Measurements from ENCODE around the gene STAU1. TPM values are rescaled to one million over a fixed set of nuclear protein-coding genes. Genes with fewer than 3 reads are reported as not detected.

STAU1 gene
- polyA plus RNA-seq, 1 of the 3 experiments (the other 2 are of a cell fraction) = 48.2 TPM

DNA sequence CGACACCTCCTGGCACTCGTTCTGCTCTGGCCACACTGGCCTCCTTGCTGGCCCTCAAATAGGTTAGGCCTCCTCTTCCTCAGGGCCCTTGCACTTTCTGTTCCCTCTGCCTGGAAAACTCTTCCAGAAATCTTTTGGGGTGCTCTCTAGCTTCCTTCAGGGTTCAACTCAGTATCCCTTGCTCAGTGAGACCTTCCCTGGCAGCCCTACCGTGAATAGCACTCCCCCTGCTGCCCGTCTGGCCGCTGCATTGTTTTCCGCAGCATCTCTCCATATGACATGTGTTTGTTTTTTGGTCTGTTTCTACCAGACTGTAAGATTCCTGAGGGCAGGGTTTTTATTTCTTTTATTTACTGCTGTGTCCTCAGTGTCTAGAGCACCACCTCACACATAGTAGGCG, 37.8 kb upstream of the STAU1 start:
- no peak overlapping the region for H3K4me3 ChIP-seq (ENCODE audit: low read depth in 2 of 2, low read length in 1 of 2)
- no peak for DNase-seq
- 97% methylated on average over 7 of the region's 7 CpGs for WGBS (ENCODE audit: low lambda C conversion rate)
- H3F3A ChIP-seq (replicated peaks; ENCODE audit: insufficient read depth) = no peaks in the 10 kb centered on the region
- H3K4me2 ChIP-seq = no peak overlapping the region
- H3K4me1 ChIP-seq (ENCODE audit: control insufficient read depth in 1 of 2, insufficient read depth in 2 of 2, low read depth in 1 of 2, low read length in 1 of 2) = no peaks in the 10 kb centered on the region
- CTCF ChIA-PET = no interaction called here
- H3K9ac ChIP-seq = no peak overlapping the region
- POLR2A ChIA-PET = no interaction called here
- no peaks in the 10 kb centered on the region for H4K20me1 ChIP-seq (ENCODE audit: insufficient read depth)
- H2AFZ ChIP-seq (ENCODE audit: low read depth) = no peak overlapping the region
- H3K27me3 ChIP-seq (ENCODE audit: insufficient read depth) = no peaks in the 10 kb centered on the region
- TF ChIP-seq, protein P1, sequence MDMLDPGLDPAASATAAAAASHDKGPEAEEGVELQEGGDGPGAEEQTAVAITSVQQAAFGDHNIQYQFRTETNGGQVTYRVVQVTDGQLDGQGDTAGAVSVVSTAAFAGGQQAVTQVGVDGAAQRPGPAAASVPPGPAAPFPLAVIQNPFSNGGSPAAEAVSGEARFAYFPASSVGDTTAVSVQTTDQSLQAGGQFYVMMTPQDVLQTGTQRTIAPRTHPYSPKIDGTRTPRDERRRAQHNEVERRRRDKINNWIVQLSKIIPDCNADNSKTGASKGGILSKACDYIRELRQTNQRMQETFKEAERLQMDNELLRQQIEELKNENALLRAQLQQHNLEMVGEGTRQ (IDR thresholded peaks at IDR 0.05; ENCODE audit: borderline replicate concordance, low read depth, low read length) = no peak
- TF ChIP-seq SMC3 (IDR thresholded peaks at IDR 0.05; ENCODE audit: low read depth, low read length) = no peak
- TF ChIP-seq, protein P2, sequence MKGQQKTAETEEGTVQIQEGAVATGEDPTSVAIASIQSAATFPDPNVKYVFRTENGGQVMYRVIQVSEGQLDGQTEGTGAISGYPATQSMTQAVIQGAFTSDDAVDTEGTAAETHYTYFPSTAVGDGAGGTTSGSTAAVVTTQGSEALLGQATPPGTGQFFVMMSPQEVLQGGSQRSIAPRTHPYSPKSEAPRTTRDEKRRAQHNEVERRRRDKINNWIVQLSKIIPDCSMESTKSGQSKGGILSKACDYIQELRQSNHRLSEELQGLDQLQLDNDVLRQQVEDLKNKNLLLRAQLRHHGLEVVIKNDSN (IDR thresholded peaks at IDR 0.05; ENCODE audit: borderline replicate concordance, low read depth) = no peak
- no peak for TF ChIP-seq TEAD4 (IDR thresholded peaks at IDR 0.05; ENCODE audit: borderline replicate concordance, insufficient read depth)
- TF ChIP-seq, protein P3, sequence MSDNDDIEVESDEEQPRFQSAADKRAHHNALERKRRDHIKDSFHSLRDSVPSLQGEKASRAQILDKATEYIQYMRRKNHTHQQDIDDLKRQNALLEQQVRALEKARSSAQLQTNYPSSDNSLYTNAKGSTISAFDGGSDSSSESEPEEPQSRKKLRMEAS (IDR thresholded peaks at IDR 0.05; ENCODE audit: low read depth) = no peak
- no peak for TF ChIP-seq ELF1 (IDR thresholded peaks at IDR 0.05)
- no peak for TF ChIP-seq FOSL2 (IDR thresholded peaks at IDR 0.05; ENCODE audit: borderline replicate concordance, low read depth)
- TF ChIP-seq, protein P4, sequence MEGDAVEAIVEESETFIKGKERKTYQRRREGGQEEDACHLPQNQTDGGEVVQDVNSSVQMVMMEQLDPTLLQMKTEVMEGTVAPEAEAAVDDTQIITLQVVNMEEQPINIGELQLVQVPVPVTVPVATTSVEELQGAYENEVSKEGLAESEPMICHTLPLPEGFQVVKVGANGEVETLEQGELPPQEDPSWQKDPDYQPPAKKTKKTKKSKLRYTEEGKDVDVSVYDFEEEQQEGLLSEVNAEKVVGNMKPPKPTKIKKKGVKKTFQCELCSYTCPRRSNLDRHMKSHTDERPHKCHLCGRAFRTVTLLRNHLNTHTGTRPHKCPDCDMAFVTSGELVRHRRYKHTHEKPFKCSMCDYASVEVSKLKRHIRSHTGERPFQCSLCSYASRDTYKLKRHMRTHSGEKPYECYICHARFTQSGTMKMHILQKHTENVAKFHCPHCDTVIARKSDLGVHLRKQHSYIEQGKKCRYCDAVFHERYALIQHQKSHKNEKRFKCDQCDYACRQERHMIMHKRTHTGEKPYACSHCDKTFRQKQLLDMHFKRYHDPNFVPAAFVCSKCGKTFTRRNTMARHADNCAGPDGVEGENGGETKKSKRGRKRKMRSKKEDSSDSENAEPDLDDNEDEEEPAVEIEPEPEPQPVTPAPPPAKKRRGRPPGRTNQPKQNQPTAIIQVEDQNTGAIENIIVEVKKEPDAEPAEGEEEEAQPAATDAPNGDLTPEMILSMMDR (IDR thresholded peaks at IDR 0.05) = no peak
- no peak for TF ChIP-seq YY1 (IDR thresholded peaks at IDR 0.05; ENCODE audit: low read depth)
- no peak for TF ChIP-seq NFIC (IDR thresholded peaks at IDR 0.05; ENCODE audit: borderline replicate concordance)
- TF ChIP-seq, protein P5, sequence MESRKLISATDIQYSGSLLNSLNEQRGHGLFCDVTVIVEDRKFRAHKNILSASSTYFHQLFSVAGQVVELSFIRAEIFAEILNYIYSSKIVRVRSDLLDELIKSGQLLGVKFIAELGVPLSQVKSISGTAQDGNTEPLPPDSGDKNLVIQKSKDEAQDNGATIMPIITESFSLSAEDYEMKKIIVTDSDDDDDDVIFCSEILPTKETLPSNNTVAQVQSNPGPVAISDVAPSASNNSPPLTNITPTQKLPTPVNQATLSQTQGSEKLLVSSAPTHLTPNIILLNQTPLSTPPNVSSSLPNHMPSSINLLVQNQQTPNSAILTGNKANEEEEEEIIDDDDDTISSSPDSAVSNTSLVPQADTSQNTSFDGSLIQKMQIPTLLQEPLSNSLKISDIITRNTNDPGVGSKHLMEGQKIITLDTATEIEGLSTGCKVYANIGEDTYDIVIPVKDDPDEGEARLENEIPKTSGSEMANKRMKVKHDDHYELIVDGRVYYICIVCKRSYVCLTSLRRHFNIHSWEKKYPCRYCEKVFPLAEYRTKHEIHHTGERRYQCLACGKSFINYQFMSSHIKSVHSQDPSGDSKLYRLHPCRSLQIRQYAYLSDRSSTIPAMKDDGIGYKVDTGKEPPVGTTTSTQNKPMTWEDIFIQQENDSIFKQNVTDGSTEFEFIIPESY (IDR thresholded peaks at IDR 0.05; ENCODE audit: borderline replicate concordance, low read depth) = no peak
- TF ChIP-seq, protein P6, sequence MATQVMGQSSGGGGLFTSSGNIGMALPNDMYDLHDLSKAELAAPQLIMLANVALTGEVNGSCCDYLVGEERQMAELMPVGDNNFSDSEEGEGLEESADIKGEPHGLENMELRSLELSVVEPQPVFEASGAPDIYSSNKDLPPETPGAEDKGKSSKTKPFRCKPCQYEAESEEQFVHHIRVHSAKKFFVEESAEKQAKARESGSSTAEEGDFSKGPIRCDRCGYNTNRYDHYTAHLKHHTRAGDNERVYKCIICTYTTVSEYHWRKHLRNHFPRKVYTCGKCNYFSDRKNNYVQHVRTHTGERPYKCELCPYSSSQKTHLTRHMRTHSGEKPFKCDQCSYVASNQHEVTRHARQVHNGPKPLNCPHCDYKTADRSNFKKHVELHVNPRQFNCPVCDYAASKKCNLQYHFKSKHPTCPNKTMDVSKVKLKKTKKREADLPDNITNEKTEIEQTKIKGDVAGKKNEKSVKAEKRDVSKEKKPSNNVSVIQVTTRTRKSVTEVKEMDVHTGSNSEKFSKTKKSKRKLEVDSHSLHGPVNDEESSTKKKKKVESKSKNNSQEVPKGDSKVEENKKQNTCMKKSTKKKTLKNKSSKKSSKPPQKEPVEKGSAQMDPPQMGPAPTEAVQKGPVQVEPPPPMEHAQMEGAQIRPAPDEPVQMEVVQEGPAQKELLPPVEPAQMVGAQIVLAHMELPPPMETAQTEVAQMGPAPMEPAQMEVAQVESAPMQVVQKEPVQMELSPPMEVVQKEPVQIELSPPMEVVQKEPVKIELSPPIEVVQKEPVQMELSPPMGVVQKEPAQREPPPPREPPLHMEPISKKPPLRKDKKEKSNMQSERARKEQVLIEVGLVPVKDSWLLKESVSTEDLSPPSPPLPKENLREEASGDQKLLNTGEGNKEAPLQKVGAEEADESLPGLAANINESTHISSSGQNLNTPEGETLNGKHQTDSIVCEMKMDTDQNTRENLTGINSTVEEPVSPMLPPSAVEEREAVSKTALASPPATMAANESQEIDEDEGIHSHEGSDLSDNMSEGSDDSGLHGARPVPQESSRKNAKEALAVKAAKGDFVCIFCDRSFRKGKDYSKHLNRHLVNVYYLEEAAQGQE (IDR thresholded peaks at IDR 0.05; ENCODE audit: low read depth, low read length) = no peak
- TF ChIP-seq, protein P7, sequence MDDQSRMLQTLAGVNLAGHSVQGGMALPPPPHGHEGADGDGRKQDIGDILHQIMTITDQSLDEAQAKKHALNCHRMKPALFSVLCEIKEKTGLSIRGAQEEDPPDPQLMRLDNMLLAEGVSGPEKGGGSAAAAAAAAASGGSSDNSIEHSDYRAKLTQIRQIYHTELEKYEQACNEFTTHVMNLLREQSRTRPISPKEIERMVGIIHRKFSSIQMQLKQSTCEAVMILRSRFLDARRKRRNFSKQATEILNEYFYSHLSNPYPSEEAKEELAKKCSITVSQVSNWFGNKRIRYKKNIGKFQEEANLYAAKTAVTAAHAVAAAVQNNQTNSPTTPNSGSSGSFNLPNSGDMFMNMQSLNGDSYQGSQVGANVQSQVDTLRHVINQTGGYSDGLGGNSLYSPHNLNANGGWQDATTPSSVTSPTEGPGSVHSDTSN (IDR thresholded peaks at IDR 0.05) = no peak
- no peak for TF ChIP-seq GABPA (IDR thresholded peaks at IDR 0.05; ENCODE audit: low read depth)
- TF ChIP-seq FOXJ3 (CRISPR knock-in tag; IDR thresholded peaks at IDR 0.05) = no peak
- TF ChIP-seq, protein P8, sequence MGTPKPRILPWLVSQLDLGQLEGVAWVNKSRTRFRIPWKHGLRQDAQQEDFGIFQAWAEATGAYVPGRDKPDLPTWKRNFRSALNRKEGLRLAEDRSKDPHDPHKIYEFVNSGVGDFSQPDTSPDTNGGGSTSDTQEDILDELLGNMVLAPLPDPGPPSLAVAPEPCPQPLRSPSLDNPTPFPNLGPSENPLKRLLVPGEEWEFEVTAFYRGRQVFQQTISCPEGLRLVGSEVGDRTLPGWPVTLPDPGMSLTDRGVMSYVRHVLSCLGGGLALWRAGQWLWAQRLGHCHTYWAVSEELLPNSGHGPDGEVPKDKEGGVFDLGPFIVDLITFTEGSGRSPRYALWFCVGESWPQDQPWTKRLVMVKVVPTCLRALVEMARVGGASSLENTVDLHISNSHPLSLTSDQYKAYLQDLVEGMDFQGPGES (IDR thresholded peaks at IDR 0.05; ENCODE audit: low read depth, low read length) = no peak
- no peak for TF ChIP-seq RFX5 (IDR thresholded peaks at IDR 0.05; ENCODE audit: low read length)
- no peak for TF ChIP-seq MEF2A (IDR thresholded peaks at IDR 0.05; ENCODE audit: borderline replicate concordance, low read depth)
- TF ChIP-seq TCF12 (IDR thresholded peaks at IDR 0.05) = no peak
- H3K79me2 ChIP-seq (ENCODE audit: insufficient read depth) = peaks cover 7% of the 10 kb centered on the region
- no peaks in the 10 kb centered on the region for H3K9me2 ChIP-seq
- H3K36me3 ChIP-seq (replicated peaks in 1 of 2; ENCODE audit: control insufficient read depth in 1 of 2, insufficient read depth in 2 of 2, low read length in 1 of 2) = peaks cover 50 to 57% of the 10 kb centered on the region in 2 experiments
- H3K9me3 ChIP-seq = no peaks in the 10 kb centered on the region
- H3K27ac ChIP-seq (ENCODE audit: low read depth in 2 of 2, low read length in 1 of 2) = no peak overlapping the region
